Measurements from ENCODE around the gene GBP3.

DNA sequence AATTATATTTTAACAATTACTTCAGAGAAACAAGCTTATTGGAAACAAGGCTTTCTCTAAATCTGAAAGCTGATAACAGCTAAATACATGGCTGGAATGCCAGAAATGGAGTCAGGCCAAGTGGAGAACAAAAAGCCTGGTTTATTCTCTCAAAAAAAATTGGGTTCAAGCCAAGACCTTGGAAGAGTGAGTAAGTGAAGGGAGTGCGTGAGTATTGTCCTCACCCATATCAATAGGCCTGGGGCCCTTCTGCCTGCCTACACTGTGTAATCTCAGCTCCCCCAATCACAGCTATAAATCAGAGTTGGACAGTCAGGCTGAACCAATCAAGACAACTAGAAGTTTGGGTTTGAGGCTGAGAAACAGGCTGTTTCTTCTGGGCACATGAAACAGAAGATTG is 37.6 kb downstream of the GBP3 start:
- TF ChIP-seq, protein P1, sequence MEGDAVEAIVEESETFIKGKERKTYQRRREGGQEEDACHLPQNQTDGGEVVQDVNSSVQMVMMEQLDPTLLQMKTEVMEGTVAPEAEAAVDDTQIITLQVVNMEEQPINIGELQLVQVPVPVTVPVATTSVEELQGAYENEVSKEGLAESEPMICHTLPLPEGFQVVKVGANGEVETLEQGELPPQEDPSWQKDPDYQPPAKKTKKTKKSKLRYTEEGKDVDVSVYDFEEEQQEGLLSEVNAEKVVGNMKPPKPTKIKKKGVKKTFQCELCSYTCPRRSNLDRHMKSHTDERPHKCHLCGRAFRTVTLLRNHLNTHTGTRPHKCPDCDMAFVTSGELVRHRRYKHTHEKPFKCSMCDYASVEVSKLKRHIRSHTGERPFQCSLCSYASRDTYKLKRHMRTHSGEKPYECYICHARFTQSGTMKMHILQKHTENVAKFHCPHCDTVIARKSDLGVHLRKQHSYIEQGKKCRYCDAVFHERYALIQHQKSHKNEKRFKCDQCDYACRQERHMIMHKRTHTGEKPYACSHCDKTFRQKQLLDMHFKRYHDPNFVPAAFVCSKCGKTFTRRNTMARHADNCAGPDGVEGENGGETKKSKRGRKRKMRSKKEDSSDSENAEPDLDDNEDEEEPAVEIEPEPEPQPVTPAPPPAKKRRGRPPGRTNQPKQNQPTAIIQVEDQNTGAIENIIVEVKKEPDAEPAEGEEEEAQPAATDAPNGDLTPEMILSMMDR (IDR thresholded peaks at IDR 0.05), result no peak
- peak in 1 of 2 donors; percentile 51 for TF ChIP-seq EP300 (IDR thresholded peaks at IDR 0.05)
- no peak for TF ChIP-seq POLR2A (IDR thresholded peaks at IDR 0.05)
